Activated CD4-positive, CD25-positive, alpha-beta regulatory T cell treated with anti-CD3 and anti-CD28 coated beads, Interleukin-2, amount 50 U/mL, for 24 hours (primary cell): Measurements from ENCODE around the gene LPP.

Source experiments
- ATAC-seq, 2 donors: fragments of 150-1000 bp; cut with Tn5 transposase; one replicate each; pipeline ENCODE4 v1.10.0; 2021; ENCODE audit warnings: mild to moderate bottlenecking in 1 of 2, moderate library complexity in 1 of 2

The LPP gene

DNA sequence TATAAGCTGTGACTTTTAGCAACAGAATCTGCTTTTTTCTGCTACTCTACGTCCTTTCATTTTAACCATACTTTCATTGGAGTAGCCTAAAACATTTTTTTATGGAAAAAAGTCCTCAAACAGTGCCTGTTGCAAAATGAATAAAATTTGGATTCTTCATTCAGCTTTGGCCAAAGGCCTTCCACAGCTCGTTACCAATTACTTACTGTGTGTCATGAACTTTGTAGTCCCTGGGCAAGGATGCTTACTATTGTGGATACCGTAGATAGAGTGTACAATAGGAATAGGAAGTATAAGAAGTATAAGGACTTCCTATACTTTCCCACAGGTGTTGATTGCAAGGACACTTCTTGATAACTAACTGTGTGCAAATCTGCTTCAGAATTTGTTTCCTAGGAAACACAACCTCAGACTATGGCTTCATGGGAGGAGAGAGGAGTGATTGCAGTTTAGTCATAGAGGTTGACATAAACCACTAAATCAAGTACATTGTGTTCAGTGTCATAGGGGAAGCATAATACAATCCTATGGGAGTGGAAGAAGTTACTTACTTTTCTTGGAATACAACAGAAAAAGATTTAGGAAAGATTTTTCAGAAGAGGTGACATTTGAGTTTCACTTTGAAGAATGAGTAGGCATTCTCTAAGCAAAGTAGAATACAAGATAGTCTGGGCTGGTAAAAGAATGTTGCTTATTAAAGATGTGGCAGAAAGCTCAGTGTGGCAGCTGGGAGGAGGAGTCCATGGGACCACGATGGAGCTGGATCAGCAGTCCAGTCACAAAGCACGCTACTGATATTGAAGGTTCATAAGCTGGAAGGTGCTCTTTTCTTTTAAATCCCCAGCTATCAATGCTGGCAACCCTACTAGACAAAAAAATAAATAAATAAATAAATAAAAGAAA is 708.1 kb downstream of the LPP start:
- ATAC-seq: no peak

DNA sequence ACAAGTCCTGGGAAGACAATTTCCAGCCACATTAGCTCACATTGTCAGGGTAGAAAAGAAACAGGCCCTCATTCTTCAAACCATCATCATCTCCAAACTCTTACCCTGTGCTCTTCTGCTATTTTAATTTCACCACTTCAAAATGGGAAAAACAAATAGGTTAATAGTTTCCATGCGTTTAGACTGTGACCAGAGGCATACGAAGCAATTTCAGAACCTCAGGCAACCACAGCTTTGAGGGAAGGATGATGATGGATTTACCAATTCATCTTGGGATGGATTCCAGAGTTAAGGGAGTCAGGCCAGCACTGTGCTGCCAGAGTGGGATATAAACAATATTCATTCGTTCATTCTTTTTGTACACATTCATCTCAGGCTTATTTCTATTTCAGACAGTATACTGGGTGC is 710.0 kb downstream of the LPP start:
- ATAC-seq: no peak

DNA sequence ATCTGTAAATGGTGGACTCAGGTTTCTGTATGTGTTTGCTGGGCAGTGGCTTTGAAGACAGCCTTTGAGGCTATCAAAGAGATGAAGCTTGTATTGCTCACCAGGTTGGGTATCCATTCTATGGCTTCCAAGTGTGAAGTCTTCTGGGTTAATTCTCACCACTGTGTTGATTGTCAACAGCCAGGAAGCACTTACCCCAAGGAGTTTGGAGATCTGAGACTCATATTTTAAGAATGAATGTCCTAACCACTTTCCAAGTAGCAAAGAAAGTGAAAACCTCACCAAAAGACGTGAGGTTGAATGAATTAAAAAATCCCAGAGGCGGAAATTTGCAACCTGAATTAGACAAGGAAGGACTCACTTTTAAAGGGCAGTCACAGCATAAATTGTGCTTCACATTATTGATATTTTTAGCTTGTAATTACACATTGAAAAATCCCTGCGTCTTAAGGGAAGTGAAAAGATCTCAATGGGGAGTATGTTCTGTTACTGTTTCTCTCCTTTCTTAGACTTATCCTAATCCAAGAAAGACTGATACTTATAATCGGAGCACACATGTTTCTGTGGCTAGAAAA is 713.8 kb downstream of the LPP start:
- no peak for ATAC-seq

DNA sequence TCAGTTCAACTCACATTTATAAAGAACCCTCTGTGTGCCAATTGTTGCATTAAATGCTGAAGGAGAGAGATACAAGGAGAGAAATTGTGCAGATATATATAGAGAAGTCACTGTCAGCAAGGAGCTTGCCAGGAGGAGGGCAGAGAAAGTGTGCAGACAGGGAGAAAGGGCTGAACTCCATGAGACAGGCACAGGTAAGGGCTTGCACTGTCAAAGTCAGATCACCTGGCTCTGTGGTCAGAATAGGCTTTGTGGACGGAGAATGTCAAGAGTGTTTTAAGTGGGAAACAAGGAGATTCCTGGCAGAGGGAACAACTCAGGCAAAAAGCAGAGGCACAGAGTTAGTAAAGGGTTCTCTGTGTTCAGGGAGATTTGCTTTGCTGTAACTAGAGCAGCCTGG is 714.8 kb downstream of the LPP start:
- ATAC-seq: no peak

DNA sequence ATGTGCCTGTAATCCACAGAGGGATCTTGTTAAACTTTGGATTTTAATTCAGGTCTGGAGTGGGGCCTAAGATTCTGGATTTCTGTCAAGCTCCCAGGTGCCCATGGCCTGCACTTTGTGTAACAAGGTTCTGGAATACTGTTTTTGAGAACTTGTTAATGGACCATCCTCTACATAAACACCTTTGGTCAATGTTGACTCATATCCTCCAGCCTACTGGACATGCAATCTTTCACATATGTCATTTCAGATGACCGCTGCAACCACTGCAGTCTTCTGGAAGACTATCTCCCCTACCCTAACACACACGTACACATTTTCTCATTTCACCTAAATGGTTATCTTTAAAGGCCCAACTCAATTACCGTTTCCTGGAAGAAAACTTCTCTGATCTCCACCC is 715.7 kb downstream of the LPP start:
- ATAC-seq: no peak

DNA sequence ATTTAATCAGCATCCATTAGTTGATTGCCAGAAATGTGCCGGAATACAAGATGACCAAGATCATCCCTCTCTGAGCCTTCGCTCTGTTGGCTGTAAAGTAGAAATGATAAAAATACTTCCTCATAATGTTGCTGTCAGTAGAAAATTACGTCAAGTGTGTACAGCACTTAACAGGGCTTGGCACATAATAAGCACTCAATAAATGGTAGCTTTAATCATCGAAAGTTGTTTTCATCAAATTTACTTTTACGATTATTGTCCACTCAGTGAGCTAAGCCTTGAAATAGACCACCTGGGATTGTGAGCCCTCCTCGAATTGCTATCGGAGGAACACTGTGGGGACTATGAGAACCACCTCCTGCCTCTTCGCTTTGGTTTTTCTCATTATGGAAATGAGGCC is 716.5 kb downstream of the LPP start:
- no peak for ATAC-seq

DNA sequence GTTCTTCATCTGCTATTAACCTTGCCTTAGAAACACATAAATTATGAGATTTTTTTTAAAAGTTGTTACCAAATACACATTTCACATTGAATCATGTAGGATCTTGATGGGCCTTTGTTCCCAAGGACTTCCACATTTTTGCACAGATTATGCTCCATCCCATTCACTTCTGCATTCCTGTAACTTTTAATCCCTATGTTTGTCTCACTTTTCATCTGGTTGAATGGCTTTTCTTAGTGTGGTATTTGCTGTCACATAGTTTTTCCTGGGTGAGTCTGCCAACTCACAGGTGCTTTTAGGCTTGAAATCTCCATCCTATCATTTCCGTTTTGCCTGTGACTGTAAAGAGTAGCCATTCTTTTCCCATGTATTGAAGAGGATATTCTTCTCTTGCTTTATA is 720.6 kb downstream of the LPP start:
- no peak for ATAC-seq

DNA sequence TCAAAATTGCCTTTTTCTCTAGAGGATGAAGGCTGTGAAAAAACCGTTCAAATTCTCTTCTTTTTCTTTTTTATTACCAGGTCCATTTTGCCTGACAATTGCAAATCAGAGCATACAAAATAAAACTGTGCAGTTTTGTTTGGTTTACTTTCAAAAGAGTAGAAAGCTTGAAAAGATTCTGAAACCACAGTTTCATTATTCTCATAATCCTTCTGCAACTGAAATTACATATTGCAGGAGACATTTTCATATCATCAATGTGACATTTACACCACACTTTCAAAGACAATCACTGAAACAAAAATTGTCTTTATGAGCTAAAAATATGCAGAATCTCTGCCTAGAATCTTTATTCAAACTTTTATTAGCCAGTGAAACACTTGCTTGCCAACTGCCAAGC is 721.5 kb downstream of the LPP start:
- no peak for ATAC-seq

DNA sequence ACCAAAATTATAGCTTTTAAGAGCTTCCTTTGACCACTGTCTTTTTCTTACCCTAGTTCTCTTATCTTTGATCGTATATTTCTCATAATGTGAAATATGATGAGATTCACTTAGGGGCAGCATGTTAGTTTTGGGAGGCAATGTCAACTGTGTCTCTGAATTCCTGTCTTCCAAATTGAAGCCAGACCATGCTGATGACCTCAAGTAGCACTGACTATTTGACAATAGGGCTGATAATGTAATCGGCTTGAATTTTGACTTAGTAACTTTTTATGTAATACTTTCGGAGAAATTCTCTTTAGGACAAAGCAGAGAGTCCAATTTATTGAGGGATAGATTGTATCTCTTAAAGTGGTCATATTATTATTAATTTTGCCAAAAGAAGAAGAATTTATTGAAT is 722.4 kb downstream of the LPP start:
- no peak for ATAC-seq

DNA sequence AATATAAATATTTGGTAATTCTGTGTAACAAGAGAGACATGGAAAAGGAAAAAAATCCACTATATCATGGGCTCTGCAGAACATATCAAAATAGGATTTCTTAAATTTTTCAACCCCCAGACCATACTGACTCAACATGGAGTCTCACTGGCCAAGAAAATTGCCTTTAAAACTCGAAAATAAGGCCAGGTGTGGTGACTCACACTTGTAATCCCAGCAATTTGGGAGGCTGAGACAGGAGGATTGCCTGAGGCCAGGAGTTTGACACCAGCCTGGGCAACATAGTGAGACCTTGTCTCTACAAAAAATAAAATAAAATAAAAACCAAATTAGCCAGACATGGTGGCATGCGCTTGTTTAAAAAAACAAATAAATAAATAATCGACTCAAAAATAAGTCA is 723.4 kb downstream of the LPP start:
- ATAC-seq: no peak

DNA sequence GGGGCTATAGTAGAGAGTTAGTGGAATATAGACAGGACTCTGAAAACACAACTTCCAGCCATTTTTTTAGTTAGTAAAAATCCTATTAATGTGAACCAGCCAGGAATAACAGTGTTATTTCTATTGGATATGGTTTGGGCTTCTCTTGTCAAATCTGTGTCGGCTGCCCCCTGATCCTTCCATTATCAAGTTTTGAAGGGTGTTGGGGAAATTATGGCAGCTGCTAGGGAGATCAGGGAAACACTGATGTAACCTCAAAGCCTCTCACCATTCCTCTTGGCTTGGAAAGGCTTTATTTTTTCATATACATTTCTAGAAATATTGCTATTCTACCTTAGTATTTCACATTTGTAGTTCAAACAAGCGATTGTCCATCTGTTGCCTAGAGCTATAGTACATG is 724.1 kb downstream of the LPP start:
- ATAC-seq: no peak

DNA sequence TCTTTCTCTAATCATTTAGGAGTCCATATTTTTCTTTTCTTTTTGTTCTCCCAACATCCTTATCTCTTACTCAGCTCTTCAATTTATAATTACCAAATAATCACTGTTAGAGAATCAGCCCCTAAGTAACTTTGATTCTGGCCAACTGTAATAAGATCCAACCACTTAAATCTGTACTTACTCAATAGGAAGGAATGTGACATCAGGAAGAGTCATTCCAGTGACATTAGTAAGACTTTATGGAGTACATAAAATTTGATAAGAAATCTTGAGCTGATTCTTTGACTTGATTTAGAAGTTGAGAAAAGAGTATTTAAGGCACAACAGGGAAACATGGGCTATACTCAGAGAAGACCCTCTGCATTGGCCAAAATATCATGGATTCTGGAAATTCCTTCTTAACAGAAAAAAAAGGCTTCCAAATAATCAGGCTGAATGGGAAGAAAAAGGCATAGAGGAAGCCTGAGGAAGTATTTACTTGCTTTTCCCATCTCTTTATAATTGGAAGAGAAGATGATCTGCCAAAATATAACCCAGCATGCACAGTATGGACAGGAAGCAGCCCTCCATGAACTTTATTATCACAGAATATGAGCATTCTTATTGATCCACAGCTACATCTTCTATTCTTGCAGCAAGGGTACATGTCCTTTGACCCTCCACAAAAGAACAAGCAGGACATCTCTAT is 728.1 kb downstream of the LPP start:
- no peak for ATAC-seq

DNA sequence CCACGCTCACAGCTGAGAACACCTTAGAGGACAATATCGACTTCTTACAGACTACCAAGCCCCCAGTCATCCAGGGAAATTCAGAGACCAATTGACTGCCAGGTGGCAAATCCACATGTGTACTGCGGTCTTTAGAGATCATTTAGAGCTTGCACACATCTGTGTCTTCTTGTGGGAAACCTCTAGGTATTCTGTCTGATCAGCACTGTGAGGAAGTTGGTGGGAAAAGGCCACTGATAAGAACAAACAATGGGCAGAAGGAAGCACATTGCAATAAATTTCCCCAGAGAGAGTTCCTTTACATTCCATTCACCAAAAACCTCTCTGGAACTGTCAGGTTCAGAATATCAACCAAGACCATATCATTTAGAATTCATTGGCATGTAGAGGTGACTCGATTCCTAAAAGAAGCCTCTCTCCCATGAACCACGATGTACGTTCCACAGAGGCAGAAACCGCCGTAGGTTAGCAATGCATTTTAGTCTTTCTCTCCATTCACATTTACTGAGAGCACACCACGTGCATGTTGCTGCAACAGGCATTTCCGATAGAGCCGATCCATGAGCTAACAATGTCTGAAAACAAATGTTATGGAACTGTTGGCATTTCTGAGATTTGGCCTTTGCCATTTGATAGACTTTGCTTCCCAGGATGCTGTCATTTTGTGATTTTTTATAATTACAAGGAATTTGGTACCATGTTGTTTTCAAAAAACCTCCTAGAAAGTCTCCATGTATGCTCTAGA is 730.5 kb downstream of the LPP start:
- ATAC-seq: no peak

DNA sequence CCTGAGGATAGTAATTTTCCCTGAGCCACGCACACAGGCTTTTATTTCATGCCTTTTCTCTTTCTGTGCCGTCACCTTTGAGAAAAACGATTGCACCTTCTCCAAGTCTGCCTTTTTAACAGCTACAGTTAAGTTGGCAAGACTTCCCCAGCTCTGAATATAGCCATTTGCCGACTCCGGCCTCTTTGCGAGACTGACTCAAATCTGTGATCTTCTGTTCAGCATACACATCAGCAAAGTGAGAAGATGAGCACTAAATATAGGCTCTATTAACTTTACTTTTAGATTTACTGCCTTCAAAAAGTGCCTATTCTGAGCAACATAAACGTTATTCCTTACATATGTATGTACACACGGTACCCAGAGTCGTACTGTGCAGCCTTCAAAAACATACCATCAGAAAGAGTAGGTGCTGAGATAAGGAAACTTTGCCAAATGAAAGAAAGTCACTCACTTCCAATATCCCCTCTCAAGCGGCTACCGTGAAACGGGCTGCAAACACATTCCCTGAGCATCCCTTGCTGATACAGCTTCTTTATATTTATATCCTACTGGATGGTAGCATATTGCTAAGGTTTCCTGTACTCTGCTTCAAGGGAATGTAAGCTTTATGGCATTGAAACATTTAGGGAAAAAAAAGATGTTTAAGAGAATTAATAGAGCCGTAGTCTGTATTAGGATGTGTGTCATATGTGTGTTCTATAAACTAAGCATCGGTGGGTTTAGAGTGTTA is 734.5 kb downstream of the LPP start:
- ATAC-seq: no peak

DNA sequence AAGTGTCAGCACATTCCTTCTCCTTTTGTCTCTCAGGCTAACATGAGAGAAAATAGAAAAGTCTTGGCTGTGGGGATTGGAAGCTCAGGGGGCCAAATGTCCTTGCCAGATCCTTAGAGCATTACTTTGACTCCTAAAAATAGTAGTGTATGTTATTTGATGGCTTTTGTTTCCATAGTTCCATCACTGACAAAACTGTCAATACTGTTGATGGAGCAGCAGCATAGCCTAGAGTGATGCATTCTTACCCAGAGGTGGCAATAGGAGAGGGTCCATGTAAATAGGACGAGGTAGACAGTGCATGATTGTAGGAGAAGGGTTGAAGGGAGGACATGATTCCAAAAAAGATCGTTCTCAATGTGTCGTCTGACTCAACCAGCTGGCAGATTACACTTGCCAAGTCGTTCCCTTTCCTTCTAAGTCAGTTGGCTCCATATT is 735.1 kb downstream of the LPP start:
- ATAC-seq: no peak

DNA sequence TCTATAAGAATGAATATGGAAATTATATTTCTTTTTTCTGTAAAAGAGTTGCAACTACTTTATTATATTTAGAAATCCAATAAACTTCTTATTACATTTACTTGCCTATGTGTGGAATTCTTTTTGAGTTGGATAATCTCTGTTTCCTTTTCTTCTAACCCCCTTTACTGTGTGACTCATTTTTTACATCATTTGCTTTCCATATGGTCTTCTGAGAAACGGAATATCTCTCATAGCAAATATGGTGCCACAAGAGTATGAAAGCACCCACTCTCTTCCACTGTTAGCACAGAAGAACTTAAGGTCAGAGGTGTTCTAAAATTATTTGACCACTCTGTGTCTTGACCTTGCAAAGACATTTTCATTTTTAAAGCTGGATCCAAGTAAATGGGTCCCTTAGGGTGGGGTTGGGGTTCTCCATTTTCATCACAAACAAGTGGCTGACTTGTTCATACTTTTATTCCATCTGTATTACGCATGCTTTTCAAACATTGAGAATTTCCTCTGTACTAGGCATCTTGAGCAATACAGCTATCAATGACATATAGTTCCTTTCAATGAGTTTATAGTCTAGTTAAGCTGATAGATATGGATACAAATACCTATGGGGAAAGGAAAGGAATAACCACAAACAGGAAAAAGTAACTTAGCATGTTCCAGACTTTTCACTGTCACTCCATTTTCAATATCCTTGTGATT is 736.8 kb downstream of the LPP start:
- no peak for ATAC-seq

DNA sequence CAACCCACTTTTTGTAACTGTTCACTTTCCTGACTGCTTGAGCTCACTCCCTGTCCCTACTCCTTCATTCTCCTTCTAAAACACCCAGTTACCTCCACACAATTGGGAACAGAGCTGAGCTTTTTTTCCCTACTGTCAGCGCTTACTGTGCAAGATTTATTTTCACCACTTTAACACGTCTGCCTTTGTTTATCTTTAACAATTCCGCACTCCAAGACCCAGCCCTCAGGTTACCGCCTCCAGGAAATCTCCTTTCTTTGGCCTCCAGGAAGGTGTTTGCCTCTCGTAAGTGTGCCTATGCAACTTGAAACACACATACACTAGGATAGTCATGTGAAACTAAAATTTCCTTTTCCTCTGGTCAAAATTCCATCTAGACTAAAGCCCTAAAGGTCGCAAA is 745.9 kb downstream of the LPP start:
- no peak for ATAC-seq

DNA sequence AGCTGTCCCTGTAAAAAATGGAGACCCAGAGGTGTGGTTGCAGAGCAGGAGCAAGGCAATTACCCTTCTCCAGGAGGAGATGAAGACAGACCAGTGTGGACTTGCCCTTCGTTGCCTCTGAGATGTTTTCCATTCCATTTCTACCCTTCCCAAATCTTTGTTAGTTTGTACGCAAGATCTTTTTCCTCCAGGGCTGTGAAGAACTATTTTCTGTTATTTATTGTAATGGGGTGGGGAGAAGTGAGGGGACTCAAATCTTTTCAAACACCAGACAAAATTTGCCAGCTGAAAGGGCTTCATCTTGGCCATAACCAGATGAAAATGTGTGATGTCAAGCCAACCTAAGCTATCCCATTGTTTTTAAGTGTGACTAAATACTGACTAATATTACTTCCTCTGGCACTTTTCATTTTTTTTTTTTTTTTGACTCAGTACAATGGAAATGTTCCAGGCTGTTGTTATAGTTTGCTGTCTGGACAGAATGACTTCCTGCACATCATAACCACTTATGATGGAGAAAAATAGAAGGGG is 746.5 kb downstream of the LPP start:
- ATAC-seq: no peak

DNA sequence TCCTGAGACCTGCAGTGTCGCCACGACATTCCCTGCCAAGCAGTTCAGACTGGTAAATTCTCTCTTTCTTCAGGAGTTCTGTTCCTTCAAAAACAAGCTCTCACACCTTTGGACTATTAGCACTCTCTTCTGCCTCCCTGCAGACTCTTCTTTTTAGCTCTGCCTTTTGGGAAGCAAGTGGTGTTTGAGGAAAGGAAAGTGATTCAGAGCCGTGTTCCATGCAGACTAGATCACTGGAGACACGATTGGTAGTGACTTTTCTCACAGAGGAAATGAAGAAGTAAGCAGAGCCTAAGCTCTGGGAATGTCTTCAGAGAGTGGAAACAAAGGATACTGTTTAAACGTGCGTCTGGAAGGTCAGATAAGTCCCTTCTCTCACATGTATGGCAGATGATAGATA is 747.2 kb downstream of the LPP start:
- ATAC-seq: no peak

DNA sequence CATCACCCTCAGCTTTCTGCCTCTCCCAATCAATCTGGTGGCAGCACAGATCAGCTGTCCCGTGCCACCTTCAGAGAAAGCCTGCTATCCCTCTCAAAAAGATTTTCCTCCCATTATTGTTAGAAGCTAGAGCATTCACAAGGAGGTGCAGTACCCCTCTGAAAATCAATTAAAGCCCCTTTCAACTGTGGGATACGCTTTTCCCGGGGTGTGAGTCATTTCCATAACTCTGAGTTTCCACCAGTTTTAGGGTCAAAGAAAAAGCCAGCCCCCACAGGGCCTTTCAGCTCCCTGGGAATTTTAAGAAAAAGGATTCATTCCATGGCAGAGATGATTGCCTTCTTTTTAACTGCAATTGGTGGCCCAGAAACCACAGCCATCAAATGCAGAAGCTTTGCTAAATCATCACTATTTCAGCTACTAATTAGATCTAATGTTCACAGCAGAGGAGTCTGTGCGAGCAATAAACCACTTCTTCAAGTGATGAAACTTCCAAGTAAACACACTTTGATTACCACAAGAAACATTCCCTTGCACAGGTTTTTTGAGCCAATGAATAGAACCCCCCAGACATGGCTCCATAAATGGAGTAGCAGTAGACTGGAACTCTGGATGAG is 747.8 kb downstream of the LPP start:
- no peak for ATAC-seq

DNA sequence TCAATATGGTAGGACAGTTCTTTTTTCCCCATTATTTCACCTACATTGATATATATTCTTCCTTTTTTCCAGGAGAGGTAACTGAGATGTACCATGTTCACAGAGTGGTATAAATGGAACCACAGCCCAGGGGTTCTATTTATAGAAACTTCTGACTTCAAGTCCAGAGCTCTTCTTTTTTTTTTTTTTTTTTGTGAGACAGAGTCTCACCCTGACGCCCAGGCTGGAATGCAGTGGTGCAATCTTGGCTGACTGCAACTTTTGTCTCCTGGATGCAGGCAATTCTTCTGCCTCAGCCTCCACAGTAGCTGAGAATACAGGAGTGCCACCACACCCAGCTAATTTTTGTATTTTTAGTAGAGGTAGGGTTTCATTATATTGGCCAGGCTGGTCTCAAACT is 750.7 kb downstream of the LPP start:
- ATAC-seq: no peak
